GM18517 (cell line): ENCODE measurements around the gene CARTPT.

Experiments
- ATAC-seq: cut with Tn5 transposase; IDR thresholded peaks from one replicate; pipeline ENCODE4 v1.9.1; 2021; ENCODE audit warnings: mild to moderate bottlenecking, moderate library complexity; ENCODE audit not compliant: unreplicated experiment

The CARTPT gene

DNA sequence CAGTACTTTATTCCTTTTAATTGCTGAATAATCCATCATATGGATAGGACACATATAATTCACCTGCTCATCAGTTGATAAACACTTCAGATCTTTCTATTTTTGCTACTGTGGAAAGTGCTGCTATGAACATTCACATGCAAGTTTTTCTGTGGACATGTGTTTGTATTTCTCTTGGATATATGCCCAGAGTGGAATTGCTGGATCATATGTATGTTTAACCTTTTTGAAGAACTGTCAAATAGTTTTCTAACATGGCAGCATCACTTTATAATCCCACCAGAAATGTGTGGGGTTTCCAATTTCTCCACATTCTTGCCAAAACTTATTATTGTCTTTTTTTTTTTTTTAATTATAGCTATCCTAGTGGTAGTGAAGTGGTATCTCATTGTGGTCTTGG lies 15.1 kb downstream of the CARTPT start:
- ATAC-seq: no peak

GRCh38 chr5:71737931-71738539 lies 19.0 kb downstream of the CARTPT start:
- ATAC-seq: no peak

DNA sequence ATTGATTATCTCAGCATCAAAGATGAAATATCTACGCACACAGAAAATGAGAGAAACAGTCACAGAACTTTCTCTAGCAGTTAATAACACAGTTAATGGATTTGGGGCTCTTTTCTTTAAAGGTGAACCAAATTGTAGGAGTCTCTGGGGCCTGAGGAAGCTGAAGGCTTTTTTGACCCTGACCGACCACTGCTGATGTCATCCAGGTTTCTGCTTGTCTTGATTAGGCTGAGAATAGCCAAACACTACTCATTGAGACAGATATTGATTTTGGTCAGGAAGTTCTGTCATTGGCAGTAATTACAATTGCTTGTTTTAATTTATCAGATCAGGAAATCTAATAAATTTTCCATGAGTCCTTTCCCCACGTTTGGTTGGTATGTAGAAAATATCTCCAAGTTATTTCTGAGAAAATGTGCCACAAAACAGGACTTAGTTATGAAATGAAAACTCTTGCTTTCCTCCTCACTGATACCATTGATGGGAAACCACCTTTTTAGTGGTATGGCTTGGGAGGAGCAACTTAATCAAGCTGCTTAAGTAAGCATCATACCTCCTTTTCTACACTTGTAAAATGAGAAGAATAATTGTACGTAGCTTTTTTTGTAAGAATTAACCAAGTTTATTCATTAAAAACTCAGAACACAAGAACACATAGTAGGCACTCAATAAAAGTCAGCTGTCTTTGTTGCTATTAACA lies 19.7 kb downstream of the CARTPT start:
- no peak for ATAC-seq

DNA sequence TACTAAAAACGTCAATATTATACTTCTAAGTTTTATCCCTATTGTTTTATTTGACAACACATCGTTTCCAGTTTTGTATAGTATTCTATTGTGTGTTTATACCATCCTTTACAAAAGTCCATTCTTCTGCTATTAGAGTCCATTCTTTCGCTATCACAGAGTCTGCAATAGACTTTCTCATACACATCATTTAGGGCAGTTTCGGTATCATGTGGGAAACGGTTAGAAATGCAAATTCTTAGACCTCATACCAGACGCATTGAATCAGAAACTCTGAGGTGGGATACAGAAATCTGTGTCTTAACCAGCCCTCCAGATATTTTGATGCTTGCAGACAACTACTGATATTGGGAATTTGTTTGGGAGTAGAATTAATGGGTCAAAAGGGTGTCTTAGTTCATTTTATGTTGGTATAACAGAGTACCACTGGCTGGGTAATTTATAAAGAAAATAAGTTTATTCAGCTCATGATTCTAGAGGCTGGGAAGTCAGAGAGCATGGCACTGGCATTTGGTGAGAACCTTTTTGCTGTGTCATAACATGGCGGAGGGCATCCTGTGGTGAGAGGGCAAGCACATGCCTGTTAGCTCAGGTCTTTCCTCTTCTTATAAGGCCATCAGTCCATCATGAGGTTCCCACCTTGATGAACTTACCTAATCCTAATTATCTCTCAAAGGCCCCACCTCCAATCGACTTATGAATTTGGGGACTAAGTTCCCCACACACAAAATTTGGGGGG lies 21.1 kb downstream of the CARTPT start:
- peak; percentile 90 for ATAC-seq

DNA sequence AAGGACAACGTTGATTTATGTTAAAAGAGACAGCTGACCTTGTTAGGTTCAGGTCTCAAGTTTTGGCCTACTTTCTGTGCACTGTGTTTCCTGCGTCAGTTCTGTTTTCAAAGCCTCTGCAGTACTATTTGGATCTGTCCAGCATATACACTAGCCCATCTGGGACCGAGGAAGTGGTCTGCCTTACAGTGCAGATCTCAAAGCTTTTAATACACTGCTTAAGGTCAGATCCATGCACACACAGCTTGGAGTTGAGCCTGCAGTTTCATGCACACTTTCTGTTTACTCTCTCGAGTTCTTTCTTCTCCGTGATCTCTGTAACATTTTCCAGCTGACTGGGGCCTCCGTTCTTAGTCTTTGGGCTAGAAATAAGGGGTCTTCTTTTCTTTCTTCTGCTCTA lies 24.1 kb downstream of the CARTPT start:
- no peak for ATAC-seq

DNA sequence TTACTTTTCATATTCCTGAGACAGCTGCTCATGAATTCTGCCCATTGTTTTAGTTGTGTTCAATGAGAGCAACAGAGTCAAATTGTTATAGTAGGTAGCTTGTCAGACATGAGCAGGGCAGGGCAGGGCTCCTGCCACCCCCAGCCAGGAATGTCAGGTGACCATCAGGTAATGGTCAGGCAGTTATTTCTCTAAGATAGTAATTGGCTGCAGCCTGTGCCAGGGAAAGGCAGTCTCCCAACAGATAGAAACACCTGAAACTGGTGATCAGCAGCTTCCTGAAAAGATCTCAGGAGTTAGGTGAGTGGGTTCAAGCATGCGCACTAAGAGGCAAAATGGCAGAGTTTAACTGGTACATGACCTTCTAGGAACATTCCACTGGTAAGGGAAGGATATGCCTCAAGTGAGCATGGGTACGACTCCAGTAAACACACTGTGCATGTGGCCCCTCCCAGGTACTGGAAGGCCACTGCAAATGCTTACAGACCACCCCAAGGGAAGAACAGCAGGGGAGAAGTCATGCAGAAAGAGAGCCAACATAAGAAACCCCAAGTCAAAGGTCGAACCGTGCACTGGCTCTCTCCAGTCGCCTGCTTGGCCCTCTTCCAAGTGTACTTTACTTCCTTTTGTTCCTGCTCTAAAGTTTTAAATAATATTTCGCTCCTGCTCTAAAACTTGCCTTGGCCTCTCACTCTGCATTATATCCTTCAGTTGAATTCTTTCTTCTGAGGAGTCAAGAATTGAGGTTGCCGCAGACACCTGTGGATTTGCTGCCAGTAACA lies 25.1 kb downstream of the CARTPT start:
- ATAC-seq: no peak

GRCh38 chr5:71747182-71747581 lies 28.1 kb downstream of the CARTPT start:
- no peak for ATAC-seq

GRCh38 chr5:71748360-71748759 lies 29.3 kb downstream of the CARTPT start:
- no peak for ATAC-seq

- no peak for ATAC-seq
Measured at GRCh38 chr5:71751422-71751821, 32.3 kb downstream of the CARTPT start.

DNA sequence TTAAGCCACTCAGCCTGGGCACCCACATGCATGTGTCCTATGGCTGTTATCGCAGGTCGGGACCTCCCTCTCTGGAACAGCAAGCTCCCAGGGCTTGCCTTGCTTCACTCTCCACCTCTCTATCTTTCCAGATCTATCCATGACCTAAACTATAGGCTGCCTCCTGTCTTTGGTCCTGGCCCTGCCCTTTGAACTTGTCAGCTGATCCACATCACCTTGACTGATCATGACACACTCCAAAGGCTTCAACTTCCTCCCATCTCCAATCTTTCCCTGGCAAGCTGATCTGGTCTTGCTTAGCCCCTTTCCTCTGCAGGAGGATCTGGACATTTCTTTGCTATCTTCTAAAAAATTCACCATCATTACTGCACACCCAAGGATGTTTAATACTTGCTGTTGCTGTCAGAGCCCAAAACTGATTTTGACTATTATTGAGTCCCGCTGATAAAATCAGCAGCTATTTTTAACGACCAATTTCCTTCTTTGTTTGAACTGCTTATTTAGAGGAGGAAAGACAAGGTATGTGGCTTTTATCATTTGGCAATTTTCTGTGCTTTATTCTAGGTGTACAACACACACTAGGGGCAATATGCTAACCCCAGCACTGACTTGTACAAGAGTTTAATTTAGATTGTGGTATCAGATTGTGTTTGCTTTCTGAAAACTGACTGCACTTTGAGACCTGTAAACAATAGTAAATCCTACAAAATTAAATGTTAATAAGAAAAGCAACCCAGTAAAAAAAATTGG lies 33.5 kb downstream of the CARTPT start:
- ATAC-seq: no peak

- no peak for ATAC-seq
Measured at GRCh38 chr5:71757590-71758543, 38.8 kb downstream of the CARTPT start.

GRCh38 chr5:71762826-71763225 lies 43.8 kb downstream of the CARTPT start:
- no peak for ATAC-seq

DNA sequence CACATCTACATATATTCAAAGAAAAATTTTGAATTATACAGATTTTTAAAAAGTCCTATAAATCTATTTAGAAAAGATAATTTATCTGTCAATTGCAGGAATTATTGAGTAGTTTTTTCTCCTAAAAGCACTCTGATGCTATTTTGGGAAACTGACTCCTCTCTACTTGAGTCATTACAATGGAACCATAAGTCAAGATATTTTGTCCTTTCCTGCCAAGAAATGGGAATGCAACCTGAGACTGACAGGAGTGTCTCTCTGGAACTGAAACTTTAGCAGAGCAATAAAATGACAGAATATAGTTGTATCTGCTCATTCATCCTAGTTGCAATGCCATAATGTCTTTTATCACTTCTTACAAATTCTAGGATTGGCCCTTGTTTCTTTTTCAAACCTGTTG lies 48.6 kb downstream of the CARTPT start:
- no peak for ATAC-seq

DNA sequence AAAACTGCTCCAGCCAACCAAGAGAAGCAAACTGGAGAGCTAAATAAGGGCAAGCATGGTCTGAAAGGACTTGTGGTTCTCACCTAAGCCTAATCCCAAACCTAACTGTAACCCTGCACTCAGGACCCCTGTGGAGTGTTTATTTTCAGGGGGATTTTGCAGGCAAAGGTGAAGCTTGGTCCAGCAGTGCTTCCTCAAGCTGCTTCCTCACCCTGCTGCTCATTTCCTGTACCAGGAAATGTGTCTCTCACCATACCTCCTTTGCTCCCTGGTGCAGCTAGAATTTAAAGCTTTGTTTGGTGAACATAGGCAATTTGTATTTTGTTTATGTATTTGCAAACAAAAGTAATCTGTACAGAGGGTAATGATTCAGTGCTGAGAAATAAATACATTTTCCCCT lies 50.2 kb downstream of the CARTPT start:
- ATAC-seq: no peak

DNA sequence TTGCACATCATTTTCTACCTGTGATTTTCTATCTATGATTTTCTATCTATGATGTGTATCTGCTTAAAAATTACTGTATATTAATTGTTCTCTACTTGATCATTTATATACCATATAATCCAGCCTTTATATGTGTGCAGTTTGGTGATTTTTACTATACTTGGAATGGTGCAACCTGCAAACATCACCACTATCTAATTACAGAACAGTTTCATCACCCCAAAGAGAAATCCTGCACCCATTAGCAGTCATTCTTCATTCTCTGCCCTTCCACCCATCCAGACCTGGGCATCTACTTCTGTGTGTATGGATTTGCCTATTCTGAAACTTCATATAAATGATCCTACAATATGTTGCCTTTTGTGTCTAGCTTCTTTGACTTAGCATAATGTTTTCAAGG lies 51.3 kb downstream of the CARTPT start:
- no peak for ATAC-seq
